GM12878 (cell line): Measurements from ENCODE around the gene PRDM12. TPM values are rescaled to one million over a fixed set of nuclear protein-coding genes. Genes with fewer than 3 reads are reported as not detected.

Source experiments
- ATAC-seq: fragments of 200-7000 bp; cut with Tn5 transposase; 3 replicates; pipeline ENCODE4 v1.9.1; 2020; ENCODE audit warnings: mild to moderate bottlenecking, moderate library complexity
- BruUV-seq: library from RNA; stranded (reverse); fragments of 400-500 nt; replicated peaks from 2 replicates; lab custom pipeline; 2021; lab: Mats Ljungman, UMichigan
- CTCF ChIA-PET: fragments of 300-600 bp; sonication (Branson Sonifier 250); formaldehyde crosslinking; extraction: SDS; loops from one replicate; lab custom pipeline; 2021; ENCODE audit warnings: inconsistent platforms; lab: Yijun Ruan, JAX
- POLR2A ChIA-PET: fragments of 350-600 bp; formaldehyde crosslinking; extraction: SDS; loops from one replicate; lab custom pipeline; 2021; ENCODE audit warnings: inconsistent platforms; lab: Charles Lee
- RAD21 ChIA-PET: fragments of 300-600 bp; sonication (Branson Sonifier 250); formaldehyde crosslinking; loops from one replicate; lab custom pipeline; 2023; ENCODE audit warnings: antibody characterized with exemption; ENCODE audit not compliant: unreplicated experiment; lab: Charles Lee
- SMC1A ChIA-PET: fragments of 300-600 bp; sonication (Branson Sonifier 250); formaldehyde crosslinking; loops from one replicate; lab custom pipeline; 2023; ENCODE audit not compliant: unreplicated experiment, uncharacterized antibody; lab: Charles Lee
- DNase-seq: peaks from one replicate; pipeline ENCODE4 v3.0.0-alpha.2; 2011; ENCODE audit warnings: low read depth, low spot score
- FAIRE-seq: peaks from 3 replicates; lab custom pipeline; 2011; peaks lifted over from hg19 to GRCh38; lab: Jason Lieb, UNC
- H2AFZ ChIP-seq: 2 replicates; pipeline ENCODE4 v1.6.0; 2011; ENCODE audit warnings: low read depth, low read length, control low read depth; ENCODE audit not compliant: control insufficient read depth
- H3K27ac ChIP-seq: 2 replicates; pipeline ENCODE4 v1.5.1; 2011; ENCODE audit warnings: control low read depth; ENCODE audit not compliant: control insufficient read depth, insufficient read depth
- H3K27me3 ChIP-seq, 2 experiments: replicated peaks in 1 of 2; 2 replicates each; pipeline versions ENCODE4 v1.6.0 to v1.6.1; 2011; ENCODE audit warnings: low read length in 1 of 2; ENCODE audit not compliant: control insufficient read depth in 2 of 2, insufficient read depth in 2 of 2
- H3K36me3 ChIP-seq, 2 experiments: 2 replicates each; pipeline ENCODE4 v1.5.1; 2011; ENCODE audit warnings: low read length in 1 of 2; ENCODE audit not compliant: control insufficient read depth in 2 of 2, insufficient read depth in 2 of 2
- H3K4me1 ChIP-seq: 2 replicates; pipeline ENCODE4 v1.6.1; 2011; ENCODE audit warnings: mild to moderate bottlenecking, low read length, moderate library complexity, mixed read lengths; ENCODE audit not compliant: control insufficient read depth, insufficient read depth
- H3K4me2 ChIP-seq: 2 replicates; pipeline ENCODE4 v1.6.0; 2011; ENCODE audit warnings: control low read depth; ENCODE audit not compliant: control insufficient read depth, insufficient read depth
- H3K4me3 ChIP-seq: fragments of 200-600 bp; sonication (generic); 2 replicates; pipeline ENCODE4 v1.5.1; 2016
- H3K79me2 ChIP-seq: 2 replicates; pipeline ENCODE4 v1.6.0; 2011; ENCODE audit warnings: low read length; ENCODE audit not compliant: control insufficient read depth, insufficient read depth
- H3K9ac ChIP-seq: 2 replicates; pipeline ENCODE4 v1.8.0; 2011; ENCODE audit warnings: low read length, control low read depth, mixed read lengths; ENCODE audit not compliant: control insufficient read depth, insufficient read depth
- H3K9me3 ChIP-seq: replicated peaks from 3 replicates; pipeline ENCODE4 v1.5.1; 2011; ENCODE audit warnings: mild to moderate bottlenecking, low read length; ENCODE audit not compliant: control insufficient read depth, insufficient read depth
- H4K20me1 ChIP-seq: 2 replicates; pipeline ENCODE4 v1.6.0; 2011; ENCODE audit not compliant: control insufficient read depth, insufficient read depth
- ASH2L ChIP-seq: fragments of 300-600, 200-600 bp; sonication (generic); IDR thresholded peaks from 2 replicates; pipeline ENCODE4 v1.6.1; 2017; ENCODE audit warnings: low read depth, mild to moderate bottlenecking, borderline replicate concordance
- CBX3 ChIP-seq: fragments of 200-600 bp; sonication (generic); IDR thresholded peaks from 2 replicates; pipeline ENCODE4 v1.6.1; 2016; ENCODE audit warnings: low read depth, borderline replicate concordance
- CREB1 ChIP-seq: IDR thresholded peaks from 2 replicates; pipeline ENCODE4 v1.6.1; 2012; ENCODE audit warnings: low read depth, mild to moderate bottlenecking, inconsistent platforms
- HCFC1 ChIP-seq: fragments of 150-350 bp; IDR thresholded peaks from 2 replicates; pipeline ENCODE4 v1.6.1; 2014; ENCODE audit warnings: low read length
- POU2F2 ChIP-seq: IDR thresholded peaks from 3 replicates; pipeline ENCODE4 v1.6.1; 2011; ENCODE audit warnings: low read depth, mild to moderate bottlenecking, low read length, borderline replicate concordance
- RELA ChIP-seq: fragments of 450-650 bp; IDR thresholded peaks from 2 replicates; pipeline ENCODE4 v1.8.0; 2014; ENCODE audit warnings: borderline replicate concordance; ENCODE audit not compliant: partially characterized antibody
- TCF3 ChIP-seq: IDR thresholded peaks from 2 replicates; pipeline ENCODE4 v1.6.1; 2012; ENCODE audit warnings: low read depth, mild to moderate bottlenecking, low read length, borderline replicate concordance; ENCODE audit not compliant: insufficient read depth
- ZBTB40 ChIP-seq: fragments of 450-650 bp; IDR thresholded peaks from 2 replicates; pipeline ENCODE4 v1.6.1; 2016; ENCODE audit warnings: mild to moderate bottlenecking, moderate library complexity, borderline replicate concordance
- ZNF207 ChIP-seq: fragments of 450-650 bp; IDR thresholded peaks from 2 replicates; pipeline ENCODE4 v1.6.1; 2014; ENCODE audit warnings: antibody characterized with exemption, mild to moderate bottlenecking, borderline replicate concordance
- ZNF687 ChIP-seq: fragments of 450-650 bp; IDR thresholded peaks from 2 replicates; pipeline ENCODE4 v1.6.1; 2017; ENCODE audit warnings: mild to moderate bottlenecking, moderate library complexity
- WGBS: methylation state at CpG from one replicate; pipeline ENCODE4 v1.1.6; 2016; ENCODE audit warnings: low lambda C conversion rate; ENCODE audit not compliant: insufficient replicate concordance, insufficient coverage; ENCODE audit errors: missing lambda C conversion rate; 5-methylcytosine and 5-hydroxymethylcytosine counted together
- in situ Hi-C: fragments of 300-500 bp; cut with MboI; formaldehyde crosslinking; loops from 9 replicates; pipeline ENCODE4 v1.14.3; 2018; ENCODE audit warnings: mixed read lengths
- intact Hi-C: fragments of 100-400 bp; cut with micrococcal nuclease; formaldehyde crosslinking; loops from one replicate; pipeline ENCODE4 v1.14.2; 2022; ENCODE audit not compliant: unreplicated experiment
- polyA plus RNA-seq, 11 experiments: library from polyadenylated mRNA; depleted of rRNA in 4 of 11; unstranded in 6 of 11; stranded (reverse) in 5 of 11; fragments of >200 nt; fragmentation: Nextera tagmentation in 4 of 11; fragmentation: Illumina TruSeq in 1 of 11; extraction: Ambion mirVana in 4 of 11; extraction: Trizol in 1 of 11; gene quantifications; 1 replicate in 1 of 11; 2 replicates in 10 of 11; pipeline versions ENCODE4 v1.2.1 to v1.2.3, GENCODE V29; 2011 to 2016; ENCODE audit warnings: inconsistent platforms in 2 of 11, missing spikeins in 2 of 11, low read depth in 1 of 11
- total RNA-seq, 4 experiments: library from RNA; depleted of rRNA in 3 of 4; stranded (reverse); fragments of >200 nt in 3 of 4; fragmentation: Illumina TruSeq in 1 of 4; extraction: Trizol in 1 of 4; gene quantifications; 2 replicates each; pipeline versions ENCODE4 v1.2.1 to v1.2.3, GENCODE V29; 2013 to 2021

PRDM12 gene
- total and polyA plus RNA-seq, 10 of the 15 experiments (the other 5 are each of a cell fraction or from before 2014, with no cell fraction given) = not detected

- TF ChIP-seq ZBTB40 = no peak
- TF ChIP-seq, all 136 proteins: peak for 0
Observed at GRCh38 chr9:130672466-130672865, 8.1 kb downstream of the PRDM12 start (continued).

GRCh38 chr9:130672933-130673615 lies 8.7 kb downstream of the PRDM12 start:
- no peak for FAIRE-seq

More at GRCh38 chr9:130672933-130673615, 8.7 kb downstream of the PRDM12 start:
- peaks cover 0 to under 1% of the 10 kb centered on the region in 2 experiments; a peak in 2 of 4 replicates for H3K27me3 ChIP-seq
- H4K20me1 ChIP-seq = no peaks in the 10 kb centered on the region
- no peak for ATAC-seq
- H3K36me3 ChIP-seq = no peaks in the 10 kb centered on the region
- H3K79me2 ChIP-seq = no peaks in the 10 kb centered on the region
- no peaks in the 10 kb centered on the region for H3K4me1 ChIP-seq
- WGBS = 39% methylated on average over 9 of the region's 12 CpGs
- CTCF ChIA-PET = interaction anchor here (0.7 kb wide), 1 partner anchor 9 kb away, joined by 3 read pairs; no protein-coding TSS in a partner anchor
- intact Hi-C loops = no loop called here
- no peak overlapping the region for H3K4me3 ChIP-seq
- BruUV-seq = no TSS peak
- RAD21 ChIA-PET = no interaction called here
- no peak for TF ChIP-seq POU2F2
- TF ChIP-seq TCF3 = no peak
- no peak for TF ChIP-seq HCFC1
- TF ChIP-seq CREB1 = no peak
- TF ChIP-seq ZNF207 = no peak
- no peak for TF ChIP-seq ASH2L
- no peak for TF ChIP-seq RELA
- TF ChIP-seq CBX3 = no peak
- TF ChIP-seq ZNF687 = no peak
- POLR2A ChIA-PET = interaction anchor here (0.7 kb wide), 1 partner anchor 1248 kb away, joined by 5 read pairs; no protein-coding TSS in a partner anchor
- no peak for DNase-seq
- no peak overlapping the region for H3K27ac ChIP-seq
- SMC1A ChIA-PET = no interaction called here
- H3K9me3 ChIP-seq = no peaks in the 10 kb centered on the region
- no peak overlapping the region for H2AFZ ChIP-seq
- no peak overlapping the region for H3K4me2 ChIP-seq
- in situ Hi-C loops = no loop called here
- no peak overlapping the region for H3K9ac ChIP-seq
